ENCODE results near the gene COL6A2.

Gene COL6A2

GRCh38 chr21:46064870-46065214 lies 33.1 kb upstream of the COL6A2 start:
- no peaks in the 10 kb centered on the region for H3K9me2 ChIP-seq (replicated peaks; ENCODE audit: control insufficient read depth, low read length)
- H3K4me2 ChIP-seq (ENCODE audit: low read length), result no peak overlapping the region
- H4K20me1 ChIP-seq (ENCODE audit: control insufficient read depth, insufficient read depth, low read depth, low read length), result no peaks in the 10 kb centered on the region
- no peaks in the 10 kb centered on the region for H3K27me3 ChIP-seq (ENCODE audit: control insufficient read depth, low read length)
- TF ChIP-seq EZH2phosphoT487 (IDR thresholded peaks at IDR 0.05; ENCODE audit: borderline replicate concordance, low read length) (no peak), CTCF (IDR thresholded peaks at IDR 0.05; ENCODE audit: low read depth, low read length, poor library complexity, severe bottlenecking) (no peak)
- H3K36me3 ChIP-seq (ENCODE audit: control insufficient read depth, low read length), result no peaks in the 10 kb centered on the region
- no peaks in the 10 kb centered on the region for H3K79me2 ChIP-seq (ENCODE audit: control insufficient read depth, low read length)
- H3K9me3 ChIP-seq (ENCODE audit: control insufficient read depth, insufficient read depth, low read length), result peaks cover 64% of the 10 kb centered on the region
- no peaks in the 10 kb centered on the region for H3K4me1 ChIP-seq (ENCODE audit: control insufficient read depth, low read length)
- H3K27ac ChIP-seq (ENCODE audit: low read depth, low read length), result no peak overlapping the region
- no peaks in the 10 kb centered on the region for H3F3A ChIP-seq (ENCODE audit: control insufficient read depth, insufficient read depth)
- no peak overlapping the region for H3K4me3 ChIP-seq (ENCODE audit: low read length)

- H3K4me1 ChIP-seq (ENCODE audit: control insufficient read depth, low read length), result no peaks in the 10 kb centered on the region
- TF ChIP-seq EZH2phosphoT487 (IDR thresholded peaks at IDR 0.05; ENCODE audit: borderline replicate concordance, low read length), result no peak
- no peak for TF ChIP-seq CTCF (IDR thresholded peaks at IDR 0.05; ENCODE audit: low read depth, low read length, poor library complexity, severe bottlenecking)
- H3K9me3 ChIP-seq (ENCODE audit: control insufficient read depth, insufficient read depth, low read length), result peaks cover 62% of the 10 kb centered on the region
- H4K20me1 ChIP-seq (ENCODE audit: control insufficient read depth, insufficient read depth, low read depth, low read length), result no peaks in the 10 kb centered on the region
- H3K27ac ChIP-seq (ENCODE audit: low read depth, low read length), result no peak overlapping the region
- no peaks in the 10 kb centered on the region for H3K79me2 ChIP-seq (ENCODE audit: control insufficient read depth, low read length)
- no peak overlapping the region for H3K4me2 ChIP-seq (ENCODE audit: low read length)
- H3K36me3 ChIP-seq (ENCODE audit: control insufficient read depth, low read length), result no peaks in the 10 kb centered on the region
- H3K4me3 ChIP-seq (ENCODE audit: low read length), result no peak overlapping the region
- H3K9me2 ChIP-seq (replicated peaks; ENCODE audit: control insufficient read depth, low read length), result no peaks in the 10 kb centered on the region
- no peaks in the 10 kb centered on the region for H3K27me3 ChIP-seq (ENCODE audit: control insufficient read depth, low read length)
- no peaks in the 10 kb centered on the region for H3F3A ChIP-seq (ENCODE audit: control insufficient read depth, insufficient read depth)
These were observed 32.5 kb upstream of the COL6A2 start for GRCh38 chr21:46065215-46065913.

GRCh38 chr21:46065914-46066551 lies 31.9 kb upstream of the COL6A2 start:
- no peaks in the 10 kb centered on the region for H3K27me3 ChIP-seq (ENCODE audit: control insufficient read depth, low read length)
- peaks cover 56% of the 10 kb centered on the region for H3K9me3 ChIP-seq (ENCODE audit: control insufficient read depth, insufficient read depth, low read length)
- H3K36me3 ChIP-seq (ENCODE audit: control insufficient read depth, low read length), result no peaks in the 10 kb centered on the region
- H3K4me3 ChIP-seq (ENCODE audit: low read length), result no peak overlapping the region
- no peaks in the 10 kb centered on the region for H3K9me2 ChIP-seq (replicated peaks; ENCODE audit: control insufficient read depth, low read length)
- no peaks in the 10 kb centered on the region for H4K20me1 ChIP-seq (ENCODE audit: control insufficient read depth, insufficient read depth, low read depth, low read length)
- TF ChIP-seq EZH2phosphoT487 (IDR thresholded peaks at IDR 0.05; ENCODE audit: borderline replicate concordance, low read length) (no peak), CTCF (IDR thresholded peaks at IDR 0.05; ENCODE audit: low read depth, low read length, poor library complexity, severe bottlenecking) (no peak)
- H3K79me2 ChIP-seq (ENCODE audit: control insufficient read depth, low read length), result no peaks in the 10 kb centered on the region
- H3K27ac ChIP-seq (ENCODE audit: low read depth, low read length), result no peak overlapping the region
- H3K4me2 ChIP-seq (ENCODE audit: low read length), result no peak overlapping the region
- H3F3A ChIP-seq (ENCODE audit: control insufficient read depth, insufficient read depth), result no peaks in the 10 kb centered on the region
- no peaks in the 10 kb centered on the region for H3K4me1 ChIP-seq (ENCODE audit: control insufficient read depth, low read length)

All from DOHH2 (cell line).